ENCODE results near the gene ATP6V1F.

Gene ATP6V1F

DNA sequence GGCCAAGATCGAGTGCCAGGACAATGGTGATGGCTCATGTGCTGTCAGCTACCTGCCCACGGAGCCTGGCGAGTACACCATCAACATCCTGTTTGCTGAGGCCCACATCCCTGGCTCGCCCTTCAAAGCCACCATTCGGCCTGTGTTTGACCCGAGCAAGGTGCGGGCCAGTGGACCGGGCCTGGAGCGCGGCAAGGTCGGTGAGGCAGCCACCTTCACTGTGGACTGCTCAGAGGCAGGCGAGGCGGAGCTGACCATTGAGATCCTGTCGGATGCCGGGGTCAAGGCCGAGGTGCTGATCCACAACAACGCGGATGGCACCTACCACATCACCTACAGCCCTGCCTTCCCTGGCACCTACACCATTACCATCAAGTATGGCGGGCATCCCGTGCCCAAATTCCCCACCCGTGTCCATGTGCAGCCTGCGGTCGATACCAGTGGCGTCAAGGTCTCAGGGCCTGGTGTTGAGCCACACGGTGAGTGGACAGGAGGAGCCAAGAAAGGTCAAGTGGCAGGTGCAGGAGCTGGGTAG lies 17.8 kb upstream of the ATP6V1F start:
- no peak for TF ChIP-seq CTCF (IDR thresholded peaks at IDR 0.05; ENCODE audit: low read depth, low read length, missing control alignments)
- no peak overlapping the region for H3K4me3 ChIP-seq (ENCODE audit: low read depth, low read length)
- in situ Hi-C loops (cut with HindIII; ENCODE audit: low sequenced_read_pairs): no loop called here
- no peak for DNase-seq (ENCODE audit: low read depth)

DNA sequence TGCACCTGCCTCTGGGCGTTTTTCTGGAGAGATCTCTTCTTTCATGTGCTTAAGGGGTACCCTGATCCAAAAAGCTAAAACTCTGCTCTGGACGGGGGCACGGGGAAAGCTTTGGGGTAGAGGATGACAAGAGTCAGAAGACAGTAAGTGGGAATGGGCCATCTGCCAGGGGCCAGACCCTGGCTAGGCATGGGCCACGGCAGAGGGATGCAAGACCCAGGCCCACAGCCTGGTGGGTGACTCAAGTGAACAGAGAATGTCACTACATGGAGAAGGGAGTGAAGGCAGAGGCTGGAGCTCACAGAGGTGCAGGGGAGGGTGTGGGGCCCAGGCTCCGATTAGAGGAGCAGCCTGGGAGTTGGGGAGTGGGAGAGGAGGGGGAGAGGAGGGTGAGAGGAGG lies 17.2 kb upstream of the ATP6V1F start:
- TF ChIP-seq CTCF (IDR thresholded peaks at IDR 0.05; ENCODE audit: low read depth, low read length, missing control alignments): no peak
- no peak for DNase-seq (ENCODE audit: low read depth)
- H3K4me3 ChIP-seq (ENCODE audit: low read depth, low read length): no peak overlapping the region
- in situ Hi-C loops (cut with HindIII; ENCODE audit: low sequenced_read_pairs): no loop called here

DNA sequence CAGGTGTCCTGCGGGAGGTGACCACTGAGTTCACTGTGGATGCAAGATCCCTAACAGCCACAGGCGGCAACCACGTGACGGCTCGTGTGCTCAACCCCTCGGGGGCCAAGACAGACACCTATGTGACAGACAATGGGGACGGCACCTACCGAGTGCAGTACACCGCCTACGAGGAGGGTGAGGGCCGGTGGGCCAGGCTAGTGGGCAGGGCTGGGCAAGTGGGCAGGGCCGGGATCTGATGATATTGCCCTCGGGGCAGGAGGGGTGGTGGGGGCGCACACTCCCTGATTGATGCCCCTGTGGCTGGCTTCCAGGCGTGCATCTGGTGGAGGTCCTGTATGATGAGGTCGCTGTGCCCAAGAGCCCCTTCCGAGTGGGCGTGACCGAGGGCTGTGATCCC lies 16.7 kb upstream of the ATP6V1F start:
- no peak overlapping the region for H3K4me3 ChIP-seq (ENCODE audit: low read depth, low read length)
- no peak for DNase-seq (ENCODE audit: low read depth)
- in situ Hi-C loops (cut with HindIII; ENCODE audit: low sequenced_read_pairs): no loop called here
- TF ChIP-seq CTCF (IDR thresholded peaks at IDR 0.05; ENCODE audit: low read depth, low read length, missing control alignments): no peak

GRCh38 chr7:128846781-128847444 lies 15.7 kb upstream of the ATP6V1F start:
- TF ChIP-seq CTCF (IDR thresholded peaks at IDR 0.05; ENCODE audit: low read depth, low read length, missing control alignments): no peak
- in situ Hi-C loops (cut with HindIII; ENCODE audit: low sequenced_read_pairs): no loop called here
- H3K4me3 ChIP-seq (ENCODE audit: low read depth, low read length): no peak overlapping the region
- DNase-seq (ENCODE audit: low read depth): no peak

DNA sequence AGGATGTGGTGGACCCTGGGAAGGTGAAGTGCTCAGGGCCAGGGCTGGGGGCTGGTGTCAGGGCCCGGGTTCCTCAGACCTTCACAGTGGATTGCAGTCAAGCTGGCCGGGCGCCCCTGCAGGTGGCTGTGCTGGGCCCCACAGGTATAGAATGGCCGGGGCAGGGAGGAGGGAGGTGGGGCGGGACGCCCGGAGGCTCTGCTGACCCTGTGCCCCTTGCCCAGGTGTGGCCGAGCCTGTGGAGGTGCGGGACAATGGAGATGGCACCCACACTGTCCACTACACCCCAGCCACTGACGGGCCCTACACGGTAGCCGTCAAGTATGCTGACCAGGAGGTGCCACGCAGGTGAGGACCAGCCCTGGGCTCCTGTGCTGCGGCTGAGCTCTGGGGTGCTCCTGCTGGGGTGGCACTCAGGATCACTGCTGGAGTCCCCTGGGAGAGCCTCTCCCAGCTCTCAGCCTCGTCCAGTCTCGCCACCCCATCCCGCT lies 14.9 kb upstream of the ATP6V1F start:
- no peak for DNase-seq (ENCODE audit: low read depth)
- TF ChIP-seq CTCF (IDR thresholded peaks at IDR 0.05; ENCODE audit: low read depth, low read length, missing control alignments): no peak
- in situ Hi-C loops (cut with HindIII; ENCODE audit: low sequenced_read_pairs): no loop called here
- no peak overlapping the region for H3K4me3 ChIP-seq (ENCODE audit: low read depth, low read length)

DNA sequence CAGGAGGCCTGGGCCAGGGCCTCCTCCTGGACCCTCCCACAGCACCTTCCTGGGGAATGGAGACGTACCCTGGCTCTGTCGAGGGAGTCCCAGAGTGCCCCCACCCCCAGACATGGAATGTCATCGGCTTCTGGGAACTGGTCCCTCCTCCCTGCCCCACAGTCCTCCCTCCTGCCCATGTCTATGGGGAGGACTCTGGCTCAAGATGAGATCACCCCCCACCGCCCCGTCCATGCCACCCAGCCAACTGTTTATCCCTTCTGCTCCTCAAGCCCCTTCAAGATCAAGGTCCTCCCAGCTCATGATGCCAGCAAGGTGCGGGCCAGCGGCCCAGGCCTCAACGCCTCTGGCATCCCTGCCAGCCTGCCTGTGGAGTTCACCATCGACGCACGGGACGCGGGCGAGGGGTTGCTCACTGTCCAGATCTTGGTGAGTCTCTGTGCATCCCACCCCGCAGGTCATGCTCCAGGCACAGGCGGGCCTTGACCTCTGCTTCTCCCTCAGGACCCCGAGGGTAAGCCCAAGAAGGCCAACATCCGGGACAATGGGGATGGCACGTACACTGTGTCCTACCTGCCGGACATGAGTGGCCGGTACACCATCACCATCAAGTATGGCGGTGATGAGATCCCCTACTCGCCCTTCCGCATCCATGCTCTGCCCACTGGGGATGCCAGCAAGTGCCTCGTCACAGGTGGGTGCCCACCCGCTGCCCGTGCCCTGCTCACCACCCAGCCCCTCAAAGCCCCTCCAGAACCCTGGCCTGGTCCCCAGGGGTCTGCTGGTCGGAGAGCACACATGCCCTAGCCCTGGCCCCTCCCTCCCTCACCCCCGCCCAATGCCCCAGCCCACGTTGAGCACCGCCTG lies 14.1 kb upstream of the ATP6V1F start:
- in situ Hi-C loops (cut with HindIII; ENCODE audit: low sequenced_read_pairs): no loop called here
- no peak for DNase-seq (ENCODE audit: low read depth)
- no peak overlapping the region for H3K4me3 ChIP-seq (ENCODE audit: low read depth, low read length)
- no peak for TF ChIP-seq CTCF (IDR thresholded peaks at IDR 0.05; ENCODE audit: low read depth, low read length, missing control alignments)
